H1 (cell line): ENCODE results near the gene RNF225. TPM values are rescaled to one million over a fixed set of nuclear protein-coding genes. Genes with fewer than 3 reads are reported as not detected.

ENCODE experiments used
- CTCF ChIA-PET: fragments of 300-600 bp; sonication (Branson Sonifier 250); formaldehyde crosslinking; loops from one replicate; lab custom pipeline; 2021; ENCODE audit not compliant: partially characterized antibody; lab: Charles Lee
- POLR2A ChIA-PET: fragments of 300-600 bp; sonication (Branson Sonifier 250); formaldehyde crosslinking; loops from one replicate; lab custom pipeline; 2021; ENCODE audit warnings: inconsistent platforms; ENCODE audit not compliant: partially characterized antibody; lab: Charles Lee
- DNase-seq, 2 experiments: peaks; one replicate each; pipeline versions ENCODE4 v3.0.0 to v3.0.0-alpha.2; 2010 to 2022; ENCODE audit warnings: low spot score in 2 of 2, low read depth in 1 of 2, mixed read lengths in 1 of 2
- FAIRE-seq: peaks from 2 replicates; lab custom pipeline; 2011; peaks lifted over from hg19 to GRCh38; lab: Jason Lieb, UNC
- H2AFZ ChIP-seq: 2 replicates; pipeline ENCODE4 v1.8.1; 2012; ENCODE audit warnings: low read length, inconsistent platforms
- H2AK5ac ChIP-seq: 2 replicates; pipeline ENCODE4 v1.6.1; 2013; ENCODE audit warnings: low read depth, low read length
- H2BK120ac ChIP-seq: replicated peaks from 2 replicates; pipeline ENCODE3; 2013; ENCODE audit warnings: low read depth, low read length, inconsistent platforms
- H2BK12ac ChIP-seq: 2 replicates; pipeline ENCODE4 v1.6.1; 2013; ENCODE audit warnings: low read depth, low read length
- H2BK15ac ChIP-seq: 2 replicates; pipeline ENCODE4 v1.6.1; 2013; ENCODE audit warnings: low read length
- H2BK20ac ChIP-seq: 2 replicates; pipeline ENCODE4 v1.6.1; 2013; ENCODE audit warnings: low read length
- H2BK5ac ChIP-seq: 2 replicates; pipeline ENCODE4 v1.6.1; 2013; ENCODE audit warnings: low read depth, low read length
- H3K14ac ChIP-seq: 2 replicates; pipeline ENCODE4 v1.6.1; 2013; ENCODE audit warnings: inconsistent platforms; ENCODE audit not compliant: insufficient read length
- H3K18ac ChIP-seq: 2 replicates; pipeline ENCODE4 v1.6.1; 2013; ENCODE audit warnings: low read length; ENCODE audit errors: extremely low read depth
- H3K23ac ChIP-seq: 2 replicates; pipeline ENCODE4 v1.6.1; 2013; ENCODE audit warnings: inconsistent platforms; ENCODE audit not compliant: insufficient read length
- H3K23me2 ChIP-seq: 2 replicates; pipeline ENCODE4 v1.6.1; 2013; ENCODE audit warnings: low read depth, low read length
- H3K27ac ChIP-seq: 2 replicates; pipeline ENCODE4 v1.6.1; 2011; ENCODE audit warnings: low read depth, low read length, inconsistent platforms
- H3K27me3 ChIP-seq, 4 experiments: replicated peaks in 1 of 4; 1 replicate in 1 of 4; 2 replicates in 3 of 4; pipeline versions ENCODE4 v1.6.1 to v1.8.1; 2011 to 2013; ENCODE audit warnings: low read length in 3 of 4, mild to moderate bottlenecking in 3 of 4, inconsistent platforms in 2 of 4, mixed read lengths in 2 of 4, moderate library complexity in 1 of 4; ENCODE audit not compliant: control insufficient read depth in 3 of 4, insufficient read depth in 3 of 4; ENCODE audit errors: extremely low read depth in 1 of 4
- H3K36me3 ChIP-seq, 4 experiments: 2 replicates each; pipeline versions ENCODE4 v1.6.1 to v1.8.1; 2011 to 2013; ENCODE audit warnings: mild to moderate bottlenecking in 4 of 4, low read length in 3 of 4, moderate library complexity in 2 of 4, control low read depth in 1 of 4, inconsistent platforms in 1 of 4; ENCODE audit not compliant: insufficient read depth in 4 of 4, control insufficient read depth in 2 of 4
- H3K4ac ChIP-seq: replicated peaks from 2 replicates; pipeline ENCODE3; 2013; ENCODE audit warnings: low read length, low read depth, mixed read lengths, inconsistent platforms; ENCODE audit not compliant: insufficient read length
- H3K4me1 ChIP-seq, 4 experiments: replicated peaks in 1 of 4; 1 replicate in 1 of 4; 2 replicates in 3 of 4; pipeline versions ENCODE4 v1.6.1 to v1.8.1; 2011 to 2013; ENCODE audit warnings: low read length in 3 of 4, inconsistent platforms in 2 of 4, mixed read lengths in 1 of 4; ENCODE audit not compliant: insufficient read depth in 4 of 4, control insufficient read depth in 3 of 4
- H3K4me2 ChIP-seq, 2 experiments: 2 replicates each; pipeline versions ENCODE4 v1.6.1 to v1.8.1; 2011 to 2013; ENCODE audit warnings: low read depth in 2 of 2, low read length in 2 of 2, control low read depth in 1 of 2, inconsistent platforms in 1 of 2, mild to moderate bottlenecking in 1 of 2; ENCODE audit not compliant: insufficient read depth in 1 of 2
- H3K4me3 ChIP-seq, 4 experiments: fragments of 200-600, 300-600 bp in 1 of 4; sonication (generic), shearing (Covaris generic), sonication (Bioruptor Twin) in 1 of 4; 2 replicates each; pipeline versions ENCODE4 v1.5.1 to v1.8.1; 2011 to 2016; ENCODE audit warnings: low read length in 4 of 4, low read depth in 3 of 4, control low read depth in 2 of 4, inconsistent platforms in 2 of 4, mild to moderate bottlenecking in 2 of 4, mixed read lengths in 1 of 4, moderate library complexity in 1 of 4; ENCODE audit not compliant: insufficient read depth in 2 of 4; ENCODE audit errors: extremely low read depth in 1 of 4
- H3K56ac ChIP-seq: replicated peaks from 2 replicates; pipeline ENCODE3; 2013; ENCODE audit warnings: low read depth, mild to moderate bottlenecking, mixed read lengths, low read length, inconsistent platforms; ENCODE audit not compliant: insufficient read length
- H3K79me1 ChIP-seq: 2 replicates; pipeline ENCODE4 v1.6.1; 2013; ENCODE audit warnings: low read depth, low read length, control low read depth
- H3K79me2 ChIP-seq, 2 experiments: 2 replicates each; pipeline versions ENCODE4 v1.6.1 to v1.8.1; 2012 to 2013; ENCODE audit warnings: low read length in 2 of 2, mild to moderate bottlenecking in 2 of 2, inconsistent platforms in 1 of 2; ENCODE audit not compliant: insufficient read depth in 2 of 2, control insufficient read depth in 1 of 2
- H3K9ac ChIP-seq, 4 experiments: replicated peaks in 1 of 4; 1 replicate in 1 of 4; 2 replicates in 3 of 4; pipeline versions ENCODE4 v1.6.1 to v1.8.1; 2011 to 2013; ENCODE audit warnings: low read depth in 3 of 4, low read length in 3 of 4, control low read depth in 2 of 4, mild to moderate bottlenecking in 2 of 4, moderate library complexity in 2 of 4, inconsistent platforms in 1 of 4; ENCODE audit errors: extremely low read depth in 1 of 4
- H3K9me3 ChIP-seq, 2 experiments: 2 replicates each; pipeline versions ENCODE4 v1.6.1 to v1.8.1; 2012 to 2013; ENCODE audit warnings: mild to moderate bottlenecking in 2 of 2, moderate library complexity in 2 of 2, control low read depth in 1 of 2, inconsistent platforms in 1 of 2, low read depth in 1 of 2, low read length in 1 of 2, mixed read lengths in 1 of 2; ENCODE audit not compliant: insufficient read depth in 2 of 2
- H4K20me1 ChIP-seq, 2 experiments: replicated peaks in 1 of 2; 2 replicates each; pipeline versions ENCODE3 to v1.8.1; 2011 to 2013; ENCODE audit warnings: inconsistent platforms in 2 of 2, low read length in 2 of 2, mild to moderate bottlenecking in 1 of 2; ENCODE audit not compliant: insufficient read depth in 2 of 2, control insufficient read depth in 1 of 2
- H4K5ac ChIP-seq: 2 replicates; pipeline ENCODE4 v1.6.1; 2013; ENCODE audit warnings: low read length, low read depth, mixed read lengths, inconsistent platforms; ENCODE audit not compliant: insufficient read length
- H4K8ac ChIP-seq: 2 replicates; pipeline ENCODE4 v1.8.0; 2013; ENCODE audit warnings: mild to moderate bottlenecking, moderate library complexity, low read length, inconsistent platforms; ENCODE audit not compliant: insufficient read depth; ENCODE audit errors: extremely low read depth
- H4K91ac ChIP-seq: replicated peaks from 2 replicates; pipeline ENCODE3; 2013; ENCODE audit warnings: low read length, mixed read lengths, inconsistent platforms; ENCODE audit not compliant: insufficient read length
- POLR2A ChIP-seq, 2 experiments: IDR thresholded peaks; 1 replicate in 1 of 2; 2 replicates in 1 of 2; pipeline ENCODE4 v1.6.1; 2011; ENCODE audit warnings: low read depth in 2 of 2, low read length in 2 of 2, mild to moderate bottlenecking in 2 of 2; ENCODE audit errors: control extremely low read depth in 1 of 2
- TCF12 ChIP-seq: IDR thresholded peaks from 2 replicates; pipeline ENCODE4 v1.6.1; 2011; ENCODE audit warnings: low read depth, mild to moderate bottlenecking, low read length
- WGBS, 2 experiments: shearing (Covaris generic) in 1 of 2; methylation state at CpG; one replicate each; pipeline versions ENCODE4 v1.1.6 to v1.1.7; 2013 to 2015; ENCODE audit warnings: low lambda C conversion rate in 2 of 2, mixed read lengths in 2 of 2, inconsistent platforms in 1 of 2, low coverage in 1 of 2, missing lambda C conversion rate in 1 of 2; ENCODE audit not compliant: insufficient replicate concordance in 2 of 2, insufficient coverage in 1 of 2, insufficient read length in 1 of 2; ENCODE audit errors: extremely low coverage in 1 of 2, missing lambda C conversion rate in 1 of 2; 5-methylcytosine and 5-hydroxymethylcytosine counted together
- polyA plus RNA-seq, 7 experiments: library from polyadenylated mRNA; depleted of rRNA in 3 of 7; stranded (reverse) in 5 of 7; unstranded in 2 of 7; fragments of >200 nt in 5 of 7; fragments of 200-250 nt in 2 of 7; gene quantifications; 1 replicate in 5 of 7; 2 replicates in 1 of 7; 4 replicates in 1 of 7; pipeline versions ENCODE4 v1.2.1 to v1.2.3, GENCODE V29; 2011 to 2013; ENCODE audit warnings: missing spikeins in 2 of 7, mixed read lengths in 2 of 7
- total RNA-seq: library from RNA; stranded (reverse); fragmentation: NEBNext Ultra II Directional; extraction: Animal tissue kit (Norgen Biotek cat#: 25700); gene quantifications from 2 replicates; pipeline ENCODE4 v1.2.1, GENCODE V29; 2021

RNF225 gene
- total and polyA plus RNA-seq, 2 of the 8 experiments (the other 6 are each of a cell fraction or from before 2014, with no cell fraction given), result 0.17 to 1.0 TPM

DNA sequence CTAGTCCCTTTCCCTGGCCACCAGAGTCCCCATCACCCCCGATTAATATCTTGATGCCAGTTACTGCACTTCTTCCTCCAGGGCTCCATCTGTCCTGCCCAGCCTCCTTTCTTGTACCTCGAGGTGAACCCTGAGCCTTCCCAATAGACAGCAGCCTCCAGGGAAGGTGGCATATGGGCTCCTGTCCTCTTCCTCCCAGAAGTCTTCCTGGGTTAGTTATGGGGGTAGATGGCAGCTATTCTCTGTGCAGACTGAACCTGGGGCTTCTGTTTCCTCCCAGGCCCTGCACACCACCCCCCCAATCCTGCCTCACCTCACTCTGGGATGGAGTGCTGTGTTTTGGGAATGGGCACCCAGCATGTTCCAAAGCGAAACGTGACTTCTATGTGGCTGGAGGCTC, 2.6 kb downstream of the RNF225 start:
- no peak overlapping the region for H3K4ac ChIP-seq
- no peak overlapping the region for H2BK12ac ChIP-seq
- H3K4me3 ChIP-seq, result no peak overlapping the region
- no peak overlapping the region for H3K9ac ChIP-seq
- H3K27me3 ChIP-seq, result peaks cover 3 to 17% (median 11%) of the 10 kb centered on the region in 4 experiments; a peak in 6 of 7 replicates
- POLR2A ChIA-PET, result interaction anchor here (0.6 to 7.2 kb wide), 9 partner anchors 10 to 121 kb away, joined by 3 to 78 read pairs (median 4); partner anchors contain the start of genes RPS5, ZBTB45, ZNF497 and ZNF584
- no peaks in the 10 kb centered on the region for H3K9me3 ChIP-seq
- H2AFZ ChIP-seq, result no peak overlapping the region
- peaks cover 6 to 19% (median 17%) of the 10 kb centered on the region in 4 experiments for H3K36me3 ChIP-seq
- H4K5ac ChIP-seq, result no peak overlapping the region
- no peak overlapping the region for H3K14ac ChIP-seq
- TF ChIP-seq POLR2A (IDR thresholded peaks at IDR 0.05; ENCODE audit: control extremely low read depth in 1 of 2, low read depth in 2 of 2, low read length in 2 of 2), result no peak
- TF ChIP-seq TCF12, result no peak
- no peak overlapping the region for H2BK20ac ChIP-seq
- H4K20me1 ChIP-seq, result peaks cover 10 to 13% of the 10 kb centered on the region in 2 experiments
- no peak overlapping the region for H4K8ac ChIP-seq
- CTCF ChIA-PET, result interaction anchor here (0.6 to 2.8 kb wide), 4 partner anchors 10 to 122 kb away, joined by 3 to 7 read pairs (median 4); partner anchors contain the start of genes ZBTB45 and ZNF497
- no peak for FAIRE-seq
- DNase-seq, result no peak
- H3K4me1 ChIP-seq, result peaks cover 0 to 27% (median 17%) of the 10 kb centered on the region in 4 experiments; a peak in 5 of 7 replicates
- WGBS, 2 experiments, result 92% methylated on average over 4 of the region's 4 CpGs; no CpG with 5 or more reads in 1 of the 2 experiments
- no peak overlapping the region for H4K91ac ChIP-seq
- no peak overlapping the region for H3K18ac ChIP-seq
- H2BK5ac ChIP-seq, result no peak overlapping the region
- H3K27ac ChIP-seq, result no peak overlapping the region
- no peak overlapping the region for H2BK15ac ChIP-seq
- H3K23ac ChIP-seq, result no peak overlapping the region
- H3K79me1 ChIP-seq, result peaks cover under 1% of the 10 kb centered on the region; the same call in 1 of the 2 replicates
- peaks cover 12% of the 10 kb centered on the region for H3K23me2 ChIP-seq
- H3K4me2 ChIP-seq, result no peak overlapping the region
- H2AK5ac ChIP-seq, result no peak overlapping the region; the same call in 1 of the 2 replicates
- no peak overlapping the region for H3K56ac ChIP-seq
- H2BK120ac ChIP-seq, result no peak overlapping the region
- H3K79me2 ChIP-seq, result no peaks in the 10 kb centered on the region
